A204.1 (cell line): ENCODE results near the gene ZNF618.

Experiments
- FAIRE-seq: peaks from 2 replicates; lab custom pipeline; 2012; peaks lifted over from hg19 to GRCh38; lab: Jason Lieb, UNC

Gene ZNF618

GRCh38 chr9:114060070-114060469 lies 184.0 kb downstream of the ZNF618 start:
- FAIRE-seq = no peak

GRCh38 chr9:114060711-114061110 lies 184.6 kb downstream of the ZNF618 start:
- FAIRE-seq = no peak

GRCh38 chr9:114061292-114061691 lies 185.2 kb downstream of the ZNF618 start:
- no peak for FAIRE-seq

GRCh38 chr9:114061830-114062474 lies 185.8 kb downstream of the ZNF618 start:
- no peak for FAIRE-seq

- FAIRE-seq = no peak
Observed at GRCh38 chr9:114065304-114065703, 189.2 kb downstream of the ZNF618 start.

- FAIRE-seq = no peak
Observed at GRCh38 chr9:114069476-114070187, 193.5 kb downstream of the ZNF618 start.

- no peak for FAIRE-seq
Observed at GRCh38 chr9:114070188-114071103, 194.3 kb downstream of the ZNF618 start.

GRCh38 chr9:114071197-114071795 lies 195.2 kb downstream of the ZNF618 start:
- FAIRE-seq = no peak

- no peak for FAIRE-seq
Observed at GRCh38 chr9:114072184-114073140, 196.4 kb downstream of the ZNF618 start.

- no peak for FAIRE-seq
Observed at GRCh38 chr9:114075602-114076001, 199.5 kb downstream of the ZNF618 start.

GRCh38 chr9:114076237-114077161 lies 200.4 kb downstream of the ZNF618 start:
- FAIRE-seq = no peak

- no peak for FAIRE-seq
Observed at GRCh38 chr9:114077162-114077837, 201.2 kb downstream of the ZNF618 start.

- no peak for FAIRE-seq
Observed at GRCh38 chr9:114078021-114078780, 202.1 kb downstream of the ZNF618 start, which contains the start of gene AMBP. Gene AMBP (minus strand): TSS chr9:114078300. CDS start chr9:114078209, 91 bp downstream.

- FAIRE-seq = no peak
Observed at GRCh38 chr9:114078781-114079156, 202.7 kb downstream of the ZNF618 start.

- FAIRE-seq = no peak
Observed at GRCh38 chr9:114080195-114080772, 204.2 kb downstream of the ZNF618 start.

- FAIRE-seq = no peak
Observed at GRCh38 chr9:114080773-114081440, 204.8 kb downstream of the ZNF618 start.

- no peak for FAIRE-seq
Observed at GRCh38 chr9:114081441-114082016, 205.4 kb downstream of the ZNF618 start.
